MG63 (cell line): ENCODE results near the gene NANOS1. TPM values are rescaled to one million over a fixed set of nuclear protein-coding genes. Genes with fewer than 3 reads are reported as not detected.
A peak's percentile ranks its signal among the peaks of the same experiment; 100 is the strongest.

Experiments
- DNase-seq: peaks from one replicate; pipeline ENCODE4 v3.0.0-alpha.2; 2020
- H3K27me3 ChIP-seq: fragments of 250-450 bp; sonication (Bioruptor Pico); 2 replicates; pipeline ENCODE4 v1.5.1; 2020; ENCODE audit warnings: mild to moderate bottlenecking, moderate library complexity
- H3K36me3 ChIP-seq: fragments of 250-450 bp; sonication (Bioruptor Pico); 2 replicates; pipeline ENCODE4 v1.5.1; 2020; ENCODE audit warnings: mild to moderate bottlenecking, moderate library complexity
- H3K4me3 ChIP-seq: fragments of 250-450 bp; sonication (Bioruptor Pico); 2 replicates; pipeline ENCODE4 v1.5.1; 2020; ENCODE audit warnings: mild to moderate bottlenecking, moderate library complexity
- H3K9me3 ChIP-seq: fragments of 250-450 bp; sonication (Bioruptor Pico); 2 replicates; pipeline ENCODE4 v1.5.1; 2020; ENCODE audit warnings: mild to moderate bottlenecking, moderate library complexity
- total RNA-seq: library from RNA; depleted of rRNA; stranded (reverse); fragments of >200 nt; shearing (Covaris generic); gene quantifications from 2 replicates; pipeline ENCODE4 v1.2.3, GENCODE V29; 2014; ENCODE audit warnings: low replicate concordance; rRNA removed

NANOS1 gene
- total RNA-seq, 1 experiment from 2014 or later: 11.3 TPM

DNA sequence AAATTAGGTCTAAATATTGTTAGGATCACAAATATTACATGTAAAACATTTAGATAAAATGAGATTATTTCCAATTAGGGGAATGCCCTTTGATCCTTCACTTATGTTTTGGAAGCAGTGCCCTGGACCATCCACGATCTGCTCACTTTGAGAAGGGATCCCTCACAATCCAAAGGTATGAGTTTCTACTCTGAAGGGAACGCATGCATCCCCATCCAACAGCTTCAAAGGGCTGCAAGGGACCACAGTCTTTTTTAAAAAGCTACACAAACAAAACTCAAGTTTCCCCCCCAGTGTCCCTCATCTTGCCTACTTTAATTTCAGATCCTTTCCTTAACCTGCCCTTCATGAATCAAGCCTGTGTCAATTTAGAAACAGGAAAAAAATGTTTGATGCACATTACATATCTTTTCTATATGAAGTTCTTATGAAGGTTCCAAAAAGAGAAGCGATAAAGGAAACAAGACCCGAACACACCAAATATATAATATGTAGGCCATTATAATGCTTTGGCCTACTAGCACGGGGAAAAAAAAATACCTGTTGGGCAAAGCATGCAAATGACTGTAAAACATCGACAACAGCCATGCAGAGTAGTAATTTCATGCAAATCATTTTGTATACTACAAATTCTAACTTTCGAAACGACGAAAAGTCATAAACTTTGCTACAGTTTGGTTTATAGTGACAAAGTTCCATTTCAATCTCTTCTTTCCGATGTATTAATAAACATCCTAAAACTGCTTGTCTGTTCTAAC is 49.1 kb downstream of the NANOS1 start:
- peak overlapping the region; percentile 90 for H3K4me3 ChIP-seq
- H3K9me3 ChIP-seq: no peaks in the 10 kb centered on the region
- no peak for DNase-seq
- H3K27me3 ChIP-seq: no peaks in the 10 kb centered on the region
- peaks cover 44% of the 10 kb centered on the region for H3K36me3 ChIP-seq

DNA sequence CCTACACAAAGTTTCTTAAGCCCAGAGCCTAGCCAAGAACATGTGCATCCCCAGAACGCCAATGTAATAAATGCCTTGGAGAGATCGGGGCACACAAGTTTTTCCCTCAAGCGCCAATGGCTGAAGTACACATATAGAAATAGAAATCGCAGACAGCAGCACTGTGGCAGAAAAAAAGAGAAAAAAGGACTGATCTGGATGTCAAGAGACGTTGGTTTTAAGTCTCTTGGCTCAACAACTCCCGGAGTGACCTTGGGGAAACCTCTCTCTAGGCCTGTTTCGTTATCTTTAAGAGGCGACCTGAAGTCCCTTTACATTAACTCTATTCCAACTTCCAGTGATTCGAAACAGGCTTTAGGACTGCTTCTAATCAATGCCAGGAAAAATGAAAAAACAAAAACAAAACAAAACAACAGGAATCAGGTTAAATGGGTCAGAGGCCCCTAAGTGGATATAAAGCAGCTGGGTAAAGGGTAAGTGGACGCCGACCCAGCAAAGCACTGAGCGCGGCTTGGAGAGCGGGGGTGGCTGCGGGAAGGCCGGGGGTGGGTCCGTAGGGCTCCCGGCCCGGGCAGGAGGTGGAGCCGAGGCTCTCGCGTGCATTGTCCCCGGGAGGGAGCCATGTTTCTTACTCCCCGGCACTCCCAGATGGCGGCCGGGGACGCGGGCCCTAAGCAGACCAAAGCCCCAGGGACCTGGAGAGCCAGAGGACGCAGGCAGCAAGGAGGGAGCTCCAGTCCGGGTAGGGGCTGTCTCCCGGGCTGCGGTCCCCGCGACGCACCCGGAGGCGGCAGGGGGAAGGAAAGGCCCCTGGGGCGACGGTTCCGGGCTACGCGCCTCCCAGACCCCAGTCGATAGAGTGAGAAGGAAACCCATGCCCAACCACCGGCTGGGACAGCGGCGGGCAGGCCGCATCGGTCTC is 50.3 kb downstream of the NANOS1 start:
- DNase-seq: peak; percentile 81
- no peaks in the 10 kb centered on the region for H3K9me3 ChIP-seq
- H3K4me3 ChIP-seq: peak overlapping the region; percentile 90
- no peaks in the 10 kb centered on the region for H3K27me3 ChIP-seq
- peaks cover 37% of the 10 kb centered on the region for H3K36me3 ChIP-seq

DNA sequence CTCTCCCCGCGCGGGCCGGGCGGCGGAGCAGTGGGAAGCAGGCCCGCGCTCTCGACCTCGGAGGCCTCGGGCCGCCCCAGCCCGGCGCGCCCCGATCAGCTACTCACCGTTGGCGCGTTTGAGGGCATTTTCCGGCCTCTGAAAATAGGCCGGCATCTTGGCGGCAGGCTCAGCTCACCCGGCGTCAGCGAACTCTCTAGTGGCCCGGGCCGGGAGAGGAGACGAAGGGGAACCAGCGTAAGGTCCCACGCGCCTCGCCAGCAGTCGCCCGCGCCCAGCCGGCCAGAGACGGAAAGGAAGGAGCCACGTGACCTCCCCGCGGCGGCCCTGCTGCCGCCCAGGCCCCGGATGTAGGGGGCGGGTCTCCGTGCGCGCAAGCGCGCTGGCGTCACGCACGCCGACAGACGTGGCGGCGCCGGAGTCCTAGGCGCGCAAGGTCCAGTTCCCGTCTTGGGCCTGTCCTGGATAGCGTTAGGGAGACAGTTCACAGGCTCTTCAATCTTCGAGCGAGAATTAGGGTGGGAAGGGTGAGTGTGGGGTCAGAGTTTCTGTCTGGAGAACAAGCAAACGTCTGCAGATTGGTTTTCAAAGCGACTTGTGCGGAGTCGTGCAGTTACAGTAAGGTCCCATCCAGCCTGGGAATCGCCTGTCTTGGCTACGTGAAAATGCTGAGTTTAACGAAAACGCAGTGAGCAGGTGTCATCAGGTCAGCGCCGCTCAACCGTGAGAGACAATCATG is 51.2 kb downstream of the NANOS1 start, which contains the start of gene EIF3A:
EIF3A (minus strand) TSS at position 297 of the 739 bp plus-strand sequence; CDS start at position 156, 141 bp downstream.
- DNase-seq: peak; percentile 93
- no peaks in the 10 kb centered on the region for H3K9me3 ChIP-seq

More for the DNA sequence above, 51.2 kb downstream of the NANOS1 start, which contains the start of gene EIF3A:
- H3K27me3 ChIP-seq: no peaks in the 10 kb centered on the region
- peak within 1 kb of the TSS; percentile 90 for H3K4me3 ChIP-seq
- peaks cover 37% of the 10 kb centered on the region for H3K36me3 ChIP-seq

Other genes starting within 250 kb of the NANOS1 start
- gene EIF3A, start 51.1 kb downstream of the NANOS1 start, total RNA-seq: 31.1 and 54.9 TPM in 2 replicates
- 24.4 and 34.0 TPM in 2 replicates for gene DENND10, start 74.4 kb downstream of the NANOS1 start, total RNA-seq
- 24.4 and 28.6 TPM in 2 replicates for gene SFXN4, start 136.0 kb downstream of the NANOS1 start, total RNA-seq
- 203 and 261 TPM in 2 replicates for gene PRDX3, start 149.1 kb downstream of the NANOS1 start, total RNA-seq
- 18.3 and 22.8 TPM in 2 replicates for gene GRK5, start 177.9 kb downstream of the NANOS1 start, total RNA-seq